Keratinocyte (primary cell): ENCODE measurements around the gene GNG2.

Experiments used
- EZH2 ChIP-seq: IDR thresholded peaks from one replicate; pipeline ENCODE4 v1.6.1; 2012; ENCODE audit warnings: inconsistent platforms, mild to moderate bottlenecking, low read length, moderate library complexity
- TF ChIP-seq, protein P1 (sequence below), 3 experiments: IDR thresholded peaks in 1 of 3; conservative IDR thresholded peaks in 1 of 3; optimal IDR thresholded peaks in 1 of 3; 2 replicates in 2 of 3; 3 replicates in 1 of 3; pipeline versions ENCODE3 to v1.5.1; 2011; ENCODE audit warnings: low read length in 3 of 3, mild to moderate bottlenecking in 3 of 3, moderate library complexity in 2 of 3, control low read depth in 1 of 3, inconsistent platforms in 1 of 3; ENCODE audit not compliant: insufficient read depth in 2 of 3; ENCODE audit errors: extremely low read depth in 1 of 3

DNA sequence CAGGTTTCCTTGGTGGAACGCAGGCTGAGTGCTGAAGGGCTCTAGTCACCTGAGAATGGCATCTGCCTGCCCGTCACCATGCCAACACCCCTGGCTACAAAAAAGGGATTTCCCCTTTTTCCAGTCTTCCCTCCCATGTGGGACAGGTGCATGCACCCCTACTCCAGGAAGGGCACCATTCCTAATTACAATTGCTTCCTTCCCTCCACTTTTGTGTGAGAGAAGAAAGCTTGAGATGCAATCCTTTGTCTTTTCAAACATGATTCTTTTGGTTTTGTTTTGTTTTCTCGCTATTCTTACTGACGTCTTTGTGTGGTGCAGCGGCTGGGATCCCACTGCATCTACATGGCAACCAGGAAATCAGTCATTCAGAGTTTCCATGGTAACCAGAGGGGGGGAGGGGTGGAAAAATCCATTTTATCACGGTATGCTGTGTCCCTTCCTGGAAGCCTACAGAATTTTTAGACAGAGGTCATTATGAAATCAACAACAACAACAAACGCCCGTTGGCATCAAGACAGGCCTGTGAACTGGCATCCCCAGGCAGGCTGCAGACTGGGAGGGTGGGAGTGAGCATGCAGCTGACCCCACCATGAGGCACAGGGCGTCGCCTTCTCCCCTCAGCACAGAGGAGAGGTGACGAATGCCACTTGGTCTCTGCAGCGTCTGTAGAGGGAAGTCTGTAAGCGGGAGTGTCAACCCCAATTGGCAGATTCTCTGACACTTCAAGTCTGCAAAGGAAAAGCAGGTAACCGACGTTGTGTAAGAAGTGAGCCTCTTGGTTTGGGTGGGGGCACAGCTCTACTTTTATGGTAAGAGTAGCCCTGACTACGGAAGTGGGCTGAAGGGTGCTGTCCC, 13.6 kb upstream of the GNG2 start:
- TF ChIP-seq, protein P1, sequence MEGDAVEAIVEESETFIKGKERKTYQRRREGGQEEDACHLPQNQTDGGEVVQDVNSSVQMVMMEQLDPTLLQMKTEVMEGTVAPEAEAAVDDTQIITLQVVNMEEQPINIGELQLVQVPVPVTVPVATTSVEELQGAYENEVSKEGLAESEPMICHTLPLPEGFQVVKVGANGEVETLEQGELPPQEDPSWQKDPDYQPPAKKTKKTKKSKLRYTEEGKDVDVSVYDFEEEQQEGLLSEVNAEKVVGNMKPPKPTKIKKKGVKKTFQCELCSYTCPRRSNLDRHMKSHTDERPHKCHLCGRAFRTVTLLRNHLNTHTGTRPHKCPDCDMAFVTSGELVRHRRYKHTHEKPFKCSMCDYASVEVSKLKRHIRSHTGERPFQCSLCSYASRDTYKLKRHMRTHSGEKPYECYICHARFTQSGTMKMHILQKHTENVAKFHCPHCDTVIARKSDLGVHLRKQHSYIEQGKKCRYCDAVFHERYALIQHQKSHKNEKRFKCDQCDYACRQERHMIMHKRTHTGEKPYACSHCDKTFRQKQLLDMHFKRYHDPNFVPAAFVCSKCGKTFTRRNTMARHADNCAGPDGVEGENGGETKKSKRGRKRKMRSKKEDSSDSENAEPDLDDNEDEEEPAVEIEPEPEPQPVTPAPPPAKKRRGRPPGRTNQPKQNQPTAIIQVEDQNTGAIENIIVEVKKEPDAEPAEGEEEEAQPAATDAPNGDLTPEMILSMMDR (optimal IDR thresholded peaks at IDR 0.05 in 1 of 3, IDR thresholded peaks at IDR 0.05 in 1 of 3, conservative IDR thresholded peaks at IDR 0.05 in 1 of 3; ENCODE audit: extremely low read depth in 1 of 3, insufficient read depth in 2 of 3, low read length in 3 of 3) = no peak
- no peak for TF ChIP-seq EZH2
